MM.1S (cell line): ENCODE data around the gene LIAS.

ENCODE experiments used
- EZH2 ChIP-seq: fragments of 300-600 bp; sonication (generic); optimal IDR thresholded peaks from 2 replicates; pipeline ENCODE3; 2017; ENCODE audit warnings: low read depth, mild to moderate bottlenecking, antibody characterized with exemption, low read length, mixed read lengths
- TF ChIP-seq, protein P1 (sequence below): fragments of 300-600 bp; sonication (generic); IDR thresholded peaks from 2 replicates; pipeline ENCODE4 v1.5.1; 2016; ENCODE audit warnings: antibody characterized with exemption, low read length, mixed read lengths

- TF ChIP-seq, protein P1, sequence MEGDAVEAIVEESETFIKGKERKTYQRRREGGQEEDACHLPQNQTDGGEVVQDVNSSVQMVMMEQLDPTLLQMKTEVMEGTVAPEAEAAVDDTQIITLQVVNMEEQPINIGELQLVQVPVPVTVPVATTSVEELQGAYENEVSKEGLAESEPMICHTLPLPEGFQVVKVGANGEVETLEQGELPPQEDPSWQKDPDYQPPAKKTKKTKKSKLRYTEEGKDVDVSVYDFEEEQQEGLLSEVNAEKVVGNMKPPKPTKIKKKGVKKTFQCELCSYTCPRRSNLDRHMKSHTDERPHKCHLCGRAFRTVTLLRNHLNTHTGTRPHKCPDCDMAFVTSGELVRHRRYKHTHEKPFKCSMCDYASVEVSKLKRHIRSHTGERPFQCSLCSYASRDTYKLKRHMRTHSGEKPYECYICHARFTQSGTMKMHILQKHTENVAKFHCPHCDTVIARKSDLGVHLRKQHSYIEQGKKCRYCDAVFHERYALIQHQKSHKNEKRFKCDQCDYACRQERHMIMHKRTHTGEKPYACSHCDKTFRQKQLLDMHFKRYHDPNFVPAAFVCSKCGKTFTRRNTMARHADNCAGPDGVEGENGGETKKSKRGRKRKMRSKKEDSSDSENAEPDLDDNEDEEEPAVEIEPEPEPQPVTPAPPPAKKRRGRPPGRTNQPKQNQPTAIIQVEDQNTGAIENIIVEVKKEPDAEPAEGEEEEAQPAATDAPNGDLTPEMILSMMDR, result no peak
- no peak for TF ChIP-seq EZH2
These were observed 36.6 kb upstream of the LIAS start for GRCh38 chr4:39422247-39422646.
